H1 (cell line): ENCODE measurements around the gene ATP8B3. TPM values are rescaled to one million over a fixed set of nuclear protein-coding genes. Genes with fewer than 3 reads are reported as not detected.

Source experiments
- CTCF ChIA-PET: fragments of 300-600 bp; sonication (Branson Sonifier 250); formaldehyde crosslinking; loops from one replicate; lab custom pipeline; 2021; ENCODE audit not compliant: partially characterized antibody; lab: Charles Lee
- POLR2A ChIA-PET: fragments of 300-600 bp; sonication (Branson Sonifier 250); formaldehyde crosslinking; loops from one replicate; lab custom pipeline; 2021; ENCODE audit warnings: inconsistent platforms; ENCODE audit not compliant: partially characterized antibody; lab: Charles Lee
- DNase-seq, 2 experiments: peaks; one replicate each; pipeline versions ENCODE4 v3.0.0 to v3.0.0-alpha.2; 2010 to 2022; ENCODE audit warnings: low spot score in 2 of 2, low read depth in 1 of 2, mixed read lengths in 1 of 2
- FAIRE-seq: peaks from 2 replicates; lab custom pipeline; 2011; peaks lifted over from hg19 to GRCh38; lab: Jason Lieb, UNC
- H2AFZ ChIP-seq: 2 replicates; pipeline ENCODE4 v1.8.1; 2012; ENCODE audit warnings: low read length, inconsistent platforms
- H2AK5ac ChIP-seq: 2 replicates; pipeline ENCODE4 v1.6.1; 2013; ENCODE audit warnings: low read depth, low read length
- H2BK120ac ChIP-seq: replicated peaks from 2 replicates; pipeline ENCODE3; 2013; ENCODE audit warnings: low read depth, low read length, inconsistent platforms
- H2BK12ac ChIP-seq: 2 replicates; pipeline ENCODE4 v1.6.1; 2013; ENCODE audit warnings: low read depth, low read length
- H2BK15ac ChIP-seq: 2 replicates; pipeline ENCODE4 v1.6.1; 2013; ENCODE audit warnings: low read length
- H2BK20ac ChIP-seq: 2 replicates; pipeline ENCODE4 v1.6.1; 2013; ENCODE audit warnings: low read length
- H2BK5ac ChIP-seq: 2 replicates; pipeline ENCODE4 v1.6.1; 2013; ENCODE audit warnings: low read depth, low read length
- H3K14ac ChIP-seq: 2 replicates; pipeline ENCODE4 v1.6.1; 2013; ENCODE audit warnings: inconsistent platforms; ENCODE audit not compliant: insufficient read length
- H3K18ac ChIP-seq: 2 replicates; pipeline ENCODE4 v1.6.1; 2013; ENCODE audit warnings: low read length; ENCODE audit errors: extremely low read depth
- H3K23ac ChIP-seq: 2 replicates; pipeline ENCODE4 v1.6.1; 2013; ENCODE audit warnings: inconsistent platforms; ENCODE audit not compliant: insufficient read length
- H3K23me2 ChIP-seq: 2 replicates; pipeline ENCODE4 v1.6.1; 2013; ENCODE audit warnings: low read depth, low read length
- H3K27ac ChIP-seq: 2 replicates; pipeline ENCODE4 v1.6.1; 2011; ENCODE audit warnings: low read depth, low read length, inconsistent platforms
- H3K27me3 ChIP-seq, 4 experiments: replicated peaks in 1 of 4; 1 replicate in 1 of 4; 2 replicates in 3 of 4; pipeline versions ENCODE4 v1.6.1 to v1.8.1; 2011 to 2013; ENCODE audit warnings: low read length in 3 of 4, mild to moderate bottlenecking in 3 of 4, inconsistent platforms in 2 of 4, mixed read lengths in 2 of 4, moderate library complexity in 1 of 4; ENCODE audit not compliant: control insufficient read depth in 3 of 4, insufficient read depth in 3 of 4; ENCODE audit errors: extremely low read depth in 1 of 4
- H3K36me3 ChIP-seq, 4 experiments: 2 replicates each; pipeline versions ENCODE4 v1.6.1 to v1.8.1; 2011 to 2013; ENCODE audit warnings: mild to moderate bottlenecking in 4 of 4, low read length in 3 of 4, moderate library complexity in 2 of 4, control low read depth in 1 of 4, inconsistent platforms in 1 of 4; ENCODE audit not compliant: insufficient read depth in 4 of 4, control insufficient read depth in 2 of 4
- H3K4ac ChIP-seq: replicated peaks from 2 replicates; pipeline ENCODE3; 2013; ENCODE audit warnings: low read length, low read depth, mixed read lengths, inconsistent platforms; ENCODE audit not compliant: insufficient read length
- H3K4me1 ChIP-seq, 4 experiments: replicated peaks in 1 of 4; 1 replicate in 1 of 4; 2 replicates in 3 of 4; pipeline versions ENCODE4 v1.6.1 to v1.8.1; 2011 to 2013; ENCODE audit warnings: low read length in 3 of 4, inconsistent platforms in 2 of 4, mixed read lengths in 1 of 4; ENCODE audit not compliant: insufficient read depth in 4 of 4, control insufficient read depth in 3 of 4
- H3K4me2 ChIP-seq, 2 experiments: 2 replicates each; pipeline versions ENCODE4 v1.6.1 to v1.8.1; 2011 to 2013; ENCODE audit warnings: low read depth in 2 of 2, low read length in 2 of 2, control low read depth in 1 of 2, inconsistent platforms in 1 of 2, mild to moderate bottlenecking in 1 of 2; ENCODE audit not compliant: insufficient read depth in 1 of 2
- H3K4me3 ChIP-seq, 4 experiments: fragments of 200-600, 300-600 bp in 1 of 4; sonication (generic), shearing (Covaris generic), sonication (Bioruptor Twin) in 1 of 4; 2 replicates each; pipeline versions ENCODE4 v1.5.1 to v1.8.1; 2011 to 2016; ENCODE audit warnings: low read length in 4 of 4, low read depth in 3 of 4, control low read depth in 2 of 4, inconsistent platforms in 2 of 4, mild to moderate bottlenecking in 2 of 4, mixed read lengths in 1 of 4, moderate library complexity in 1 of 4; ENCODE audit not compliant: insufficient read depth in 2 of 4; ENCODE audit errors: extremely low read depth in 1 of 4
- H3K56ac ChIP-seq: replicated peaks from 2 replicates; pipeline ENCODE3; 2013; ENCODE audit warnings: low read depth, mild to moderate bottlenecking, mixed read lengths, low read length, inconsistent platforms; ENCODE audit not compliant: insufficient read length
- H3K79me1 ChIP-seq: 2 replicates; pipeline ENCODE4 v1.6.1; 2013; ENCODE audit warnings: low read depth, low read length, control low read depth
- H3K79me2 ChIP-seq, 2 experiments: 2 replicates each; pipeline versions ENCODE4 v1.6.1 to v1.8.1; 2012 to 2013; ENCODE audit warnings: low read length in 2 of 2, mild to moderate bottlenecking in 2 of 2, inconsistent platforms in 1 of 2; ENCODE audit not compliant: insufficient read depth in 2 of 2, control insufficient read depth in 1 of 2
- H3K9ac ChIP-seq, 4 experiments: replicated peaks in 1 of 4; 1 replicate in 1 of 4; 2 replicates in 3 of 4; pipeline versions ENCODE4 v1.6.1 to v1.8.1; 2011 to 2013; ENCODE audit warnings: low read depth in 3 of 4, low read length in 3 of 4, control low read depth in 2 of 4, mild to moderate bottlenecking in 2 of 4, moderate library complexity in 2 of 4, inconsistent platforms in 1 of 4; ENCODE audit errors: extremely low read depth in 1 of 4
- H3K9me3 ChIP-seq, 2 experiments: 2 replicates each; pipeline versions ENCODE4 v1.6.1 to v1.8.1; 2012 to 2013; ENCODE audit warnings: mild to moderate bottlenecking in 2 of 2, moderate library complexity in 2 of 2, control low read depth in 1 of 2, inconsistent platforms in 1 of 2, low read depth in 1 of 2, low read length in 1 of 2, mixed read lengths in 1 of 2; ENCODE audit not compliant: insufficient read depth in 2 of 2
- H4K20me1 ChIP-seq, 2 experiments: replicated peaks in 1 of 2; 2 replicates each; pipeline versions ENCODE3 to v1.8.1; 2011 to 2013; ENCODE audit warnings: inconsistent platforms in 2 of 2, low read length in 2 of 2, mild to moderate bottlenecking in 1 of 2; ENCODE audit not compliant: insufficient read depth in 2 of 2, control insufficient read depth in 1 of 2
- H4K5ac ChIP-seq: 2 replicates; pipeline ENCODE4 v1.6.1; 2013; ENCODE audit warnings: low read length, low read depth, mixed read lengths, inconsistent platforms; ENCODE audit not compliant: insufficient read length
- H4K8ac ChIP-seq: 2 replicates; pipeline ENCODE4 v1.8.0; 2013; ENCODE audit warnings: mild to moderate bottlenecking, moderate library complexity, low read length, inconsistent platforms; ENCODE audit not compliant: insufficient read depth; ENCODE audit errors: extremely low read depth
- H4K91ac ChIP-seq: replicated peaks from 2 replicates; pipeline ENCODE3; 2013; ENCODE audit warnings: low read length, mixed read lengths, inconsistent platforms; ENCODE audit not compliant: insufficient read length
- BCL11A ChIP-seq, 2 experiments: IDR thresholded peaks; one replicate each; pipeline ENCODE4 v1.6.1; 2011; ENCODE audit warnings: low read depth in 2 of 2, low read length in 2 of 2, mild to moderate bottlenecking in 2 of 2
- CBX8 ChIP-seq: fragments of 300-800, 300-1000 bp; sonication (generic); IDR thresholded peaks from 2 replicates; pipeline ENCODE4 v1.7.1; 2016; ENCODE audit warnings: low read depth, low read length, borderline replicate concordance
- RBBP5 ChIP-seq: IDR thresholded peaks from 2 replicates; pipeline ENCODE4 v1.7.1; 2012; ENCODE audit warnings: low read depth, mild to moderate bottlenecking, inconsistent platforms, low read length, moderate library complexity, borderline replicate concordance
- RXRA ChIP-seq: IDR thresholded peaks from 2 replicates; pipeline ENCODE4 v1.6.1; 2011; ENCODE audit warnings: low read depth, mild to moderate bottlenecking, low read length, moderate library complexity; ENCODE audit not compliant: insufficient read depth
- TBP ChIP-seq: IDR thresholded peaks from 2 replicates; pipeline ENCODE4 v1.6.1; 2011; ENCODE audit warnings: low read depth, low read length, improper control_type of control experiment
- WGBS, 2 experiments: shearing (Covaris generic) in 1 of 2; methylation state at CpG; one replicate each; pipeline versions ENCODE4 v1.1.6 to v1.1.7; 2013 to 2015; ENCODE audit warnings: low lambda C conversion rate in 2 of 2, mixed read lengths in 2 of 2, inconsistent platforms in 1 of 2, low coverage in 1 of 2, missing lambda C conversion rate in 1 of 2; ENCODE audit not compliant: insufficient replicate concordance in 2 of 2, insufficient coverage in 1 of 2, insufficient read length in 1 of 2; ENCODE audit errors: extremely low coverage in 1 of 2, missing lambda C conversion rate in 1 of 2; 5-methylcytosine and 5-hydroxymethylcytosine counted together
- polyA plus RNA-seq, 7 experiments: library from polyadenylated mRNA; depleted of rRNA in 3 of 7; stranded (reverse) in 5 of 7; unstranded in 2 of 7; fragments of >200 nt in 5 of 7; fragments of 200-250 nt in 2 of 7; gene quantifications; 1 replicate in 5 of 7; 2 replicates in 1 of 7; 4 replicates in 1 of 7; pipeline versions ENCODE4 v1.2.1 to v1.2.3, GENCODE V29; 2011 to 2013; ENCODE audit warnings: missing spikeins in 2 of 7, mixed read lengths in 2 of 7
- total RNA-seq: library from RNA; stranded (reverse); fragmentation: NEBNext Ultra II Directional; extraction: Animal tissue kit (Norgen Biotek cat#: 25700); gene quantifications from 2 replicates; pipeline ENCODE4 v1.2.1, GENCODE V29; 2021

ATP8B3 gene
- total and polyA plus RNA-seq, 2 of the 8 experiments (the other 6 are each of a cell fraction or from before 2014, with no cell fraction given) = 4.1 to 9.3 TPM

DNA sequence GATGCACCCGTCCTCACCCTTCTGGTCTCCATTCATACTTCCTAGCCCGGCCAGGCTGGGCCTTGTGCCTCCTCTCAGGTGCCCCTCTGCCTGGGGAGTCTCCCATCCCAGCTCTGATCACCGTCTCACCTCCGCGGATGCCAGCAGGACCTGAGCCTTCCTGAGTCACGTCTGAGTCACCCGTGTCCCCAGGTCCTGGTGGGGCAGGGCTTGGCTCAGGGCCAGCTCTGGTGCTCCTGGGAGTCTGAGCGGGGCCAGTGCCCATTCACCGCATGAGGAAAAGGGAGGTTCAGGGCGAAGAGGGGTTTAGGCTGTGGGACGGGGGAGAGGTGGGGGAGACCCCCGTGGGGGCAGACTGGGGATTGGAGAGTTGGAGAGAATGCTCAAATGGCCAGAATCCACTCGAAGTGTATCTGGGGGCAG, 593 bp downstream of the ATP8B3 start:
- DNase-seq = no peak

More for the DNA sequence above, 593 bp downstream of the ATP8B3 start:
- Histone ChIP-seq H3K36me3 (peaks cover 3 to 9% (median 6%) of the 10 kb centered on the region in 4 experiments; a peak in 5 of 8 replicates), H3K23me2 (peaks cover 2% of the 10 kb centered on the region), H3K4me2 (peak overlapping the region; percentile 63 to 65), H3K14ac (no peak overlapping the region), H3K27me3 (peaks cover 0 to 3% (median 0%) of the 10 kb centered on the region in 4 experiments; a peak in 3 of 7 replicates), H3K9me3 (no peaks in the 10 kb centered on the region), H3K4ac (peak overlapping the region; percentile 69), H3K79me2 (no peaks in the 10 kb centered on the region), H2BK5ac (no peak overlapping the region), H2AFZ (no peak overlapping the region), H2BK20ac (no peak overlapping the region), H3K4me3 (peak overlapping the region in 3 of 4 experiments; percentile 36 to 61 (median 49); a peak in 2 of 8 replicates), H2BK120ac (no peak overlapping the region), H3K27ac (no peak overlapping the region), H3K9ac (no peak overlapping the region), H3K56ac (no peak overlapping the region), H3K79me1 (no peaks in the 10 kb centered on the region; the same call in 1 of the 2 replicates), H4K20me1 (peaks cover 0 to 2% of the 10 kb centered on the region in 2 experiments), H3K18ac (no peak overlapping the region; the same call in 1 of the 2 replicates), H3K23ac (no peak overlapping the region), H4K5ac (no peak overlapping the region), H4K8ac (peak overlapping the region; percentile 25), H2AK5ac (no peak overlapping the region), H2BK12ac (no peak overlapping the region), H3K4me1 (peaks cover 0 to 2% (median 0%) of the 10 kb centered on the region in 4 experiments; a peak in 3 of 7 replicates), H4K91ac (peak overlapping the region; percentile 65), H2BK15ac (no peak overlapping the region)
- no peak for FAIRE-seq
- TF ChIP-seq TBP = no peak
- no peak for TF ChIP-seq BCL11A (IDR thresholded peaks at IDR 0.05; ENCODE audit: low read depth in 2 of 2, low read length in 2 of 2)
- TF ChIP-seq CBX8 = no peak
- TF ChIP-seq RXRA = no peak
- TF ChIP-seq RBBP5 = no peak
- CTCF ChIA-PET = interaction anchor here (1.0 to 6.2 kb wide), 6 partner anchors 10 to 46 kb away, joined by 3 to 73 read pairs (median 4); no protein-coding TSS in a partner anchor
- 76% methylated on average over 10 of the region's 13 CpGs; no CpG with 5 or more reads in 1 of the 2 experiments for WGBS, 2 experiments
- POLR2A ChIA-PET = interaction anchor here (1.2 kb wide), 1 partner anchor 18 kb away, joined by 4 read pairs; no protein-coding TSS in a partner anchor
